Liver (tissue), 9 donors: ENCODE measurements around the gene APLN. TPM values are rescaled to one million over a fixed set of nuclear protein-coding genes. Genes with fewer than 3 reads are reported as not detected.

Experiments used
- DNase-seq: peaks from one replicate; pipeline ENCODE4 v3.0.0-alpha.2; 2017; ENCODE audit warnings: low spot score
- H3K27ac ChIP-seq, 2 donors: one replicate each; pipeline ENCODE4 v1.7.0; 2013; ENCODE audit warnings: inconsistent platforms in 2 of 2, low read length in 2 of 2, control low read depth in 1 of 2, low read depth in 1 of 2, mild to moderate bottlenecking in 1 of 2
- H3K27me3 ChIP-seq, 4 donors: one replicate each; pipeline versions ENCODE4 v1.6.1 to v1.7.0; 2013; ENCODE audit warnings: low read length in 3 of 4, inconsistent platforms in 1 of 4, mild to moderate bottlenecking in 1 of 4, moderate library complexity in 1 of 4; ENCODE audit not compliant: control insufficient read depth in 4 of 4, insufficient read depth in 4 of 4
- H3K36me3 ChIP-seq, 4 donors: one replicate each; pipeline versions ENCODE4 v1.6.1 to v1.7.0; 2013; ENCODE audit warnings: low read length in 3 of 4, mild to moderate bottlenecking in 3 of 4, low read depth in 1 of 4, moderate library complexity in 1 of 4; ENCODE audit not compliant: control insufficient read depth in 4 of 4, insufficient read depth in 3 of 4
- H3K4me1 ChIP-seq, 4 donors: one replicate each; pipeline versions ENCODE4 v1.6.1 to v1.7.0; 2013; ENCODE audit warnings: low read length in 3 of 4, mild to moderate bottlenecking in 3 of 4, moderate library complexity in 1 of 4; ENCODE audit not compliant: control insufficient read depth in 4 of 4, insufficient read depth in 4 of 4
- H3K4me3 ChIP-seq, 3 donors: one replicate each; pipeline versions ENCODE4 v1.6.1 to v1.7.0; 2013; ENCODE audit warnings: low read length in 3 of 3, control low read depth in 1 of 3, low read depth in 1 of 3, mild to moderate bottlenecking in 1 of 3
- H3K9ac ChIP-seq, 2 donors: one replicate each; pipeline ENCODE4 v1.7.0; 2013; ENCODE audit warnings: low read length in 2 of 2, mild to moderate bottlenecking in 2 of 2, moderate library complexity in 2 of 2, control low read depth in 1 of 2, low read depth in 1 of 2
- H3K9me3 ChIP-seq, 4 donors: one replicate each; pipeline versions ENCODE4 v1.6.1 to v1.7.0; 2013; ENCODE audit warnings: low read length in 3 of 4; ENCODE audit not compliant: control insufficient read depth in 4 of 4
- ATF3 ChIP-seq: IDR thresholded peaks from 2 replicates; pipeline ENCODE4 v1.6.1; 2016; ENCODE audit warnings: antibody characterized with exemption
- EGR1 ChIP-seq, 2 donors: IDR thresholded peaks; 2 replicates each; pipeline ENCODE4 v1.6.1; 2016 to 2018; ENCODE audit warnings: antibody characterized with exemption in 2 of 2, low read depth in 2 of 2
- FOXA1 ChIP-seq: IDR thresholded peaks from 2 replicates; pipeline ENCODE4 v1.6.1; 2016; ENCODE audit warnings: antibody characterized with exemption
- FOXA2 ChIP-seq: IDR thresholded peaks from 2 replicates; pipeline ENCODE4 v1.6.1; 2016; ENCODE audit warnings: antibody characterized with exemption
- GABPA ChIP-seq, 2 donors: IDR thresholded peaks in 1 of 2; conservative IDR thresholded peaks in 1 of 2; 2 replicates each; pipeline ENCODE4 v1.6.1; 2016; ENCODE audit warnings: antibody characterized with exemption in 2 of 2, mild to moderate bottlenecking in 1 of 2, moderate library complexity in 1 of 2
- HNF4A ChIP-seq, 2 donors: conservative IDR thresholded peaks; 2 replicates each; pipeline ENCODE4 v1.6.1; 2016; ENCODE audit warnings: antibody characterized with exemption in 2 of 2, mild to moderate bottlenecking in 2 of 2
- JUND ChIP-seq, 2 donors: IDR thresholded peaks; 2 replicates each; pipeline ENCODE4 v1.6.1; 2016; ENCODE audit warnings: antibody characterized with exemption in 2 of 2
- MAX ChIP-seq: IDR thresholded peaks from 2 replicates; pipeline ENCODE4 v1.6.1; 2016; ENCODE audit warnings: antibody characterized with exemption
- NR2F2 ChIP-seq: IDR thresholded peaks from 2 replicates; pipeline ENCODE4 v1.6.1; 2016; ENCODE audit warnings: antibody characterized with exemption
- RAD21 ChIP-seq, 2 donors: IDR thresholded peaks; 2 replicates each; pipeline ENCODE4 v1.6.1; 2016; ENCODE audit warnings: antibody characterized with exemption in 2 of 2, mild to moderate bottlenecking in 2 of 2
- REST ChIP-seq: IDR thresholded peaks from 2 replicates; pipeline ENCODE4 v1.6.1; 2016; ENCODE audit warnings: antibody characterized with exemption, mild to moderate bottlenecking
- RXRA ChIP-seq, 2 donors: IDR thresholded peaks; 2 replicates each; pipeline ENCODE4 v1.6.1; 2017 to 2018; ENCODE audit warnings: antibody characterized with exemption in 2 of 2, mild to moderate bottlenecking in 1 of 2
- SP1 ChIP-seq: IDR thresholded peaks from 2 replicates; pipeline ENCODE4 v1.6.1; 2018; ENCODE audit warnings: antibody characterized with exemption, mild to moderate bottlenecking
- TAF1 ChIP-seq: conservative IDR thresholded peaks from 2 replicates; pipeline ENCODE4 v1.6.1; 2016; ENCODE audit warnings: antibody characterized with exemption, mild to moderate bottlenecking
- YY1 ChIP-seq: IDR thresholded peaks from 2 replicates; pipeline ENCODE4 v1.6.1; 2016; ENCODE audit warnings: antibody characterized with exemption, mild to moderate bottlenecking
- ZBTB33 ChIP-seq: IDR thresholded peaks from 2 replicates; pipeline ENCODE4 v1.6.1; 2016; ENCODE audit warnings: antibody characterized with exemption
- whole genome bisulfite sequencing: extraction: QIAGEN DNeasy Blood & Tissue Kit; methylation state at CpG from one replicate; pipeline ENCODE4 v1.1.7; 2013; 5-methylcytosine and 5-hydroxymethylcytosine counted together
- polyA plus RNA-seq, 2 donors: library from polyadenylated mRNA; stranded (reverse) in 1 of 2; unstranded in 1 of 2; fragments of 200-250 nt in 1 of 2; fragments of >200 nt in 1 of 2; fragmentation: Nextera tagmentation in 1 of 2; extraction: Ambion mirVana in 1 of 2; gene quantifications; one replicate each; pipeline versions ENCODE4 v1.2.1 to v1.2.3, GENCODE V29; 2013 to 2015
- total RNA-seq, 2 donors: library from RNA; depleted of rRNA; stranded (reverse); fragments of >200 nt; gene quantifications; one replicate each; pipeline ENCODE4 v1.2.3, GENCODE V29; 2014
- donor health status: healthy.
- donor health status: healthy.
- donor health status: healthy.
- donor health status: healthy.
- donor health status: healthy.

The APLN gene
- total and polyA plus RNA-seq, 4 donors, result 0.19 to 0.33 TPM; not detected in 2

- no peak for DNase-seq
- TF ChIP-seq JUND (IDR thresholded peaks at IDR 0.05), result no peak
- no peak for TF ChIP-seq REST
- no peak for TF ChIP-seq YY1
- TF ChIP-seq TAF1, result no peak
- TF ChIP-seq FOXA2, result no peak
- no peak for TF ChIP-seq MAX
- TF ChIP-seq NR2F2, result no peak
- TF ChIP-seq ZBTB33, result no peak
- no peak for TF ChIP-seq HNF4A (conservative IDR thresholded peaks at IDR 0.05)
- TF ChIP-seq EGR1 (IDR thresholded peaks at IDR 0.05; ENCODE audit: low read depth in 2 of 2), result no peak
- no peak for TF ChIP-seq FOXA1
- no peaks in the 10 kb centered on the region for H3K9me3 ChIP-seq
- WGBS, result 90% methylated on average over 14 of the region's 14 CpGs
- no peak overlapping the region for H3K4me3 ChIP-seq
- H3K27me3 ChIP-seq, result peaks cover 0 to under 1% (median 0%) of the 10 kb centered on the region in 4 donors
- H3K36me3 ChIP-seq, result no peaks in the 10 kb centered on the region
- H3K27ac ChIP-seq, result no peak overlapping the region
- peaks cover 2 to 11% (median 10%) of the 10 kb centered on the region in 4 donors for H3K4me1 ChIP-seq
- H3K9ac ChIP-seq, result no peak overlapping the region
These were observed 7.0 kb downstream of the APLN start for GRCh38 chrX:129647418-129648410.

- Histone ChIP-seq H3K9ac (no peak overlapping the region), H3K4me1 (peaks cover 0 to 2% (median under 1%) of the 10 kb centered on the region in 4 donors), H3K4me3 (no peak overlapping the region), H3K27ac (no peak overlapping the region), H3K36me3 (no peaks in the 10 kb centered on the region), H3K9me3 (peaks cover 0 to 1% (median 0%) of the 10 kb centered on the region in 4 donors), H3K27me3 (no peaks in the 10 kb centered on the region)
- 88% methylated on average over 13 of the region's 13 CpGs for WGBS
- DNase-seq, result no peak
- no peak for TF ChIP-seq EGR1 (IDR thresholded peaks at IDR 0.05; ENCODE audit: low read depth in 2 of 2)
- no peak for TF ChIP-seq FOXA1
- no peak for TF ChIP-seq RAD21 (IDR thresholded peaks at IDR 0.05)
- TF ChIP-seq REST, result no peak
- no peak for TF ChIP-seq SP1
- no peak for TF ChIP-seq GABPA (IDR thresholded peaks at IDR 0.05 in 1 of 2, conservative IDR thresholded peaks at IDR 0.05 in 1 of 2)
- no peak for TF ChIP-seq ATF3
- no peak for TF ChIP-seq TAF1
- no peak for TF ChIP-seq MAX
- no peak for TF ChIP-seq RXRA (IDR thresholded peaks at IDR 0.05)
- no peak for TF ChIP-seq ZBTB33
- TF ChIP-seq YY1, result no peak
These were observed 8.0 kb downstream of the APLN start for GRCh38 chrX:129646566-129647417.
